ENCODE results near the gene RNF181.

- TF ChIP-seq CTCF (IDR thresholded peaks at IDR 0.05; ENCODE audit: low read length) (no peak), EZH2 (optimal IDR thresholded peaks at IDR 0.05; ENCODE audit: low read depth, low read length) (no peak)
Measured at GRCh38 chr2:85642725-85643124, 47.2 kb downstream of the RNF181 start.

All from MM.1S (cell line).